Measurements from ENCODE around the gene PDE4DIP.
"Not testable (repeated sequence)": the region's sequence is repeated elsewhere in the genome, so short reads cannot be mapped to it uniquely, and the experiment has no call there.

Gene PDE4DIP

GRCh38 chr1:148989378-148989777 lies 145.2 kb downstream of the PDE4DIP start:
- not testable (repeated sequence) for DNase-seq

- DNase-seq: peak; percentile 8
Observed at GRCh38 chr1:148990233-148990788, 146.1 kb downstream of the PDE4DIP start.

GRCh38 chr1:148991818-148992217 lies 147.6 kb downstream of the PDE4DIP start:
- not testable (repeated sequence) for DNase-seq

GRCh38 chr1:148992364-148992763 lies 148.1 kb downstream of the PDE4DIP start:
- DNase-seq: not testable (repeated sequence)

DNA sequence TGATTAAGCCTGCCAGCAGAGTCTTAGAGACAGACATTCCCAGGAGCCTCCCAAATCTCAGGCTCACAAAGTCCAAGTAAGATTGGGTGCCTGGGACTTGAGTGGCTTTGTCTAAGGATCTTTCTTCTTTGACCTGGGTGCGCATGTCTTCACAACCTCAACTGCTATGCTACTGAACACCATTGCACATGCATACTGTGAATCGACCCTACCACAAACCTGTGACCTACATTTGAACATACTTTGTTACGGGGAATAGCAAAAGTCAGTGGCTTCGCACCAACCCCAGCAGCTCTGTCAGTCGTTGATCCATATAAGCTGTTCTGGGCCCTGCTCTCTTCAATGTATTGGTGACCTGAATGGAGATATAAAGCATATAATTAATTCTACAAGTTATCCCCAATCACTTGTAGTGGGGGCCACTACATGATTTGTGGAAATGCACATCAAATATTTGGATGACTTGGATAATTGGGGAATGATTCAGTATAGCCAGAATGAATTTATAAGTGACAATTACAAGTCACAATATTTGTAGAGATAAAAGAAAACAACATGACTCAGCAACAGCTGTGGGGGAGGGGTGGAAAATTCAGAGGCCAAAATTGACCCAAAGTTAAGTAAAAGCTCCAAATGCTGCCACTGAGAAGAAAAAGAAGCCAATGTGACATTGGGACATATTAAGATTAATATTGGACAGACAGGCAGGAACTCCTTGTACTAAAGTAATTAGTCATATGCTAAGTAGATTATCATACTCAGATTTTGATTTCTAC lies 152.4 kb downstream of the PDE4DIP start:
- not testable (repeated sequence) for DNase-seq

- not testable (repeated sequence) for DNase-seq
Observed at GRCh38 chr1:148997405-148997804, 153.2 kb downstream of the PDE4DIP start.

GRCh38 chr1:149002664-149003063 lies 158.4 kb downstream of the PDE4DIP start:
- DNase-seq: not testable (repeated sequence)

DNA sequence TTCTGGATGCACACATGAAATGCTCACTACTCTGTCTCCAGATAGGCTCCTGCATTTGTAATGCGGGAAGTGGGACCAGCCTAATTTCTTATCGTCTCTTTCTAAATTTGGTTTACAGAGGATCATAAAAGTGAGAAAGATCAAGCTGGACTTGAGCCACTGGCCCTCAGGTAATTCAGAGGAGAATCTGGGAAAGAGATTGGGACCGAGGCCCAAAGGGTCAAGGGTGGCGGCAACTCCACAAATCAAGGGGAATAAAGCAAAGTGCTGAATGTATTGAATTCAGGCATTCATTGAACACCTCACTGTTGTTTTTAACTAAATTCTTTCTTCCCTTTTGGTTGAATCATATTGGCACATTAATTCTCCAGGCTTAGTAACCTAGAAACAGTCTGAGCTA lies 164.1 kb downstream of the PDE4DIP start:
- DNase-seq: not testable (repeated sequence)

DNA sequence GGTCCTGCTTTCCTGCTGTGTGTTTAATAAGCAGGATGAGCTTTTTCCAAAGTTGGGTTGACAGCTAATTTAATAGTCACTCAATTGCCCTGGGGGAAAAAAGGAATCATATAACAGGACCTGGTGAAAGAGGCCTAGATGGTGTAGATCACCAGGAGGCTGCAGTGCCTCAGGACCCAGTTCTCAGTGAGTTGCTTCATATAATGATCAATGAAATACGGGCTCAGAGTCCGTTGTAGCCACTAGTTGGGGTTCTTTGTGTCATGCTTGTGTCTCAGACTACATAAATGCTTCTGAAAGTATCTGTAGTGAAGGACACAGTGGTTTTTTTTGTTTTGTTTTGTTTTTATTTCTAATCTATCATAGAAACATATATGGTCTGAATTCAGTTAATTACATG lies 164.5 kb downstream of the PDE4DIP start:
- not testable (repeated sequence) for DNase-seq

- DNase-seq: not testable (repeated sequence)
Observed at GRCh38 chr1:149009761-149010160, 165.5 kb downstream of the PDE4DIP start.

DNA sequence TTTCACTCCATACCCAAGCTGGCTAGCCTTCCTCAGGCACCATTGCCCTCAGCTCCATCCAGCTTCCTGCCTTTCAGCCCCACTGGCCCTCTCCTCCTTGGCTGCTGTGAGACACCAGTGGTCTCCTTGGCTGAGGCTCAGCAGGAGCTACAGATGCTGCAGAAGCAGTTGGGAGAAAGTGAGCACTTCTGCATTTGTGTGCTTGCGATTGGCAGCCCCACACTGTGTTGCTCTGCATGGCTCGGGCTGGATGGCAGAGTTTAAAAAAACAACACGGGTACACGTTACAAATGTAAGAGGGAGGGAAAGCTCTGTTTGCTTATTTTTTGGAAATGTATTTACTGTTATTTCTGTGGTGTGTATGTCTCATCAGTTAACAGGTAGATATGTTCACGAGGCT lies 168.4 kb downstream of the PDE4DIP start:
- not testable (repeated sequence) for DNase-seq

DNA sequence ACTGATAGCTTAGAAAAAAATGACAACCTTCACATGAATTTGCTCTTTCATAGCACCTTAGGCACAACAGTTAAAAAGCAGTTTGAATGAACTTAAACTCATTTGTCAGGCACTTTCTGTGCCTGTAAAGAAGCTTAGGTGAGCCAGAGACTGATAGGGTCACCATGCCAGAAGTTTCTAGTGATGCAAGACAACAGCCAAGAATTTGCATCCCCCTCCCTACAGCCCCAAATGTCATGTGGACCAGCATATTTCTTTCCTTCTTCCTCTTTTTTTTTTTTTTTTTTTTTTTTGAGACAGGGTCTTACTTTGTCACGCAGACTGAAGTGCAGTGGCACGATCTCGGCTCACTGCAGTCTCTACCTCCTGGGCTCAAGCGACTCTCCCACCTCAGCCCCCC lies 169.3 kb downstream of the PDE4DIP start:
- DNase-seq: not testable (repeated sequence)

DNA sequence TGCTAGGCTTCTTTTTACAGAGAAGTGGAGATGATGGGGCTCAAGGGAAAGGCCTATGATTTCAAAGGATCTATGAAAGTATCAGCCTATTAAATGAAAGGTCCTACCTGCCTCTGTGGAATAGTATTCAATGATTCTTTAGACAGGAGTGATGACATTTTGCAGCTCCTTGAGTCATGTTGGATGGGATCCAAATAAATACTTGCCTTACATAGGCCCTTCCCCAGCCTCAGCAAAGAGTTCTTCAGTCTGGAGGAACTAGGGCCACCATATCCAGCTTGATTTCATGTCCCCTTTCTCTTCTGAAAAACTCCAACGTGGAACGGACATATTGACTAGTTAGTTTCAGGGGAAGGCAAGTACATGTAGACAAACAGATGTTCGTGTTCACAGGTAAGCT lies 171.3 kb downstream of the PDE4DIP start:
- not testable (repeated sequence) for DNase-seq

- DNase-seq: not testable (repeated sequence)
Observed at GRCh38 chr1:149016626-149017025, 172.4 kb downstream of the PDE4DIP start.

- not testable (repeated sequence) for DNase-seq
Observed at GRCh38 chr1:149018577-149018976, 174.3 kb downstream of the PDE4DIP start.

GRCh38 chr1:149024327-149024726 lies 180.1 kb downstream of the PDE4DIP start:
- DNase-seq: not testable (repeated sequence)

GRCh38 chr1:149033916-149034315 lies 189.7 kb downstream of the PDE4DIP start:
- DNase-seq: not testable (repeated sequence)

GRCh38 chr1:149043056-149043455 lies 198.8 kb downstream of the PDE4DIP start:
- DNase-seq: not testable (repeated sequence)

DNA sequence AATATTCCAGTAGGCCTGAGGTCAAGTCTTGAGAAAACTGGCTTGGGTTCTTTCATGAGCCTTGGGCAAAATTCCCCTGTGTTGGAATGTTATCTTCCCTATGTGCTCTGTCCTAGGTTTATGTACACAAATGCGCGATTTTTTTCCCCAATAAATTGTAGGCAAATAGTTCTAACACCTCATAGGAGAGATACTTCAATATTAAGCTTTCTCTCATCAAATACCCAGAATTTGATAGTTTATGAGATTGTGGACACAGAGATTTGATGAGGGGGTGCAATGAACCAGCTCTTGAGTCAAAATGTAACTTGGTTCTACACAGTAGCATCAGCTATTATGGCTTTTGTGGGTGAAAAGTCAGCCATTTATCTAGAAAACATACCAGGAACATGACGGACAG lies 220.4 kb downstream of the PDE4DIP start:
- DNase-seq: not testable (repeated sequence)

DNA sequence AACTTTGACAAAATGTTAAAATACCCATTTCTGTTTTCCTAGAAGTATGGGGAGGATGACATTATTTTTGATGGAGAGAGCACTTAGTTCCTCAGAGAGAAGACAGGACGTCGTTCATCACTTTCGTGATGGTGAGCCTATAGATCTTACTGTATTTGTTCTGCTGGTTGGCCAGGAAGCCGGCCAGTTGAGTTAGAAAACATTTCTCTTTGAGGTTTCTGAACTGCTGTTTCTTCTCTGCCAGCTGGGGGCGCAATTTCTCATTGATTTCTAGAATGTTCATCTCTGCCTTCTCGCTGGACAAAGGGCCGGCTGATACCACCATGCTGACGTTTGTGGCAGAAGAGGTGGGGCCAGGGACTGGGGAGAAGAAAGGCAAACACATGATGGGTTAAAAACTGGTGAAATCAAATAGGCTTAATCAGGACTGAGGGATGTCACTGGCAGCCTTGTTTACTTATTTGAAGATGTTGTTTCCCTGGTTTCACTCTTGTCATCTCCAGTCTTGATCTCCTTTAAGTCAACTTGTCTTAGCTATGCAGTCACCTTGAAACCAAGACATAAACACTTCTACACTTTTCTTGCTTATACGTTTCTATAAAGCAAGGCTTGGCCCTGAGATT lies 231.4 kb downstream of the PDE4DIP start:
- DNase-seq: not testable (repeated sequence)

Data from hematopoietic multipotent progenitor cell treated with erythropoietin and hydrocortisone succinate and interleukin-3 and kit ligand, for 4 days (in vitro differentiated cells).